Measurements from ENCODE around the gene KIF2C.
"Not testable (repeated sequence)": the region's sequence is repeated elsewhere in the genome, so short reads cannot be mapped to it uniquely, and the experiment has no call there.

Gene KIF2C

GRCh38 chr1:44757420-44757819, 17.8 kb downstream of the KIF2C start:
- DNase-seq (ENCODE audit: low read depth, low spot score): no peak
- H3K4me3 ChIP-seq (ENCODE audit: low read length): no peak overlapping the region

GRCh38 chr1:44759077-44759476, 19.4 kb downstream of the KIF2C start:
- DNase-seq (ENCODE audit: low read depth, low spot score): no peak
- H3K4me3 ChIP-seq (ENCODE audit: low read length): no peak overlapping the region

GRCh38 chr1:44760876-44761275, 21.2 kb downstream of the KIF2C start:
- H3K4me3 ChIP-seq (ENCODE audit: low read length): no peak overlapping the region
- no peak for DNase-seq (ENCODE audit: low read depth, low spot score)

- H3K4me3 ChIP-seq (ENCODE audit: low read length); DNase-seq (ENCODE audit: low read depth, low spot score): not testable (repeated sequence)
Observed at GRCh38 chr1:44766421-44766820, 26.8 kb downstream of the KIF2C start.

- peak within 1 kb of the TSS; percentile 98 for H3K4me3 ChIP-seq (ENCODE audit: low read length)
- peak; percentile 94 for DNase-seq (ENCODE audit: low read depth, low spot score)
Observed at GRCh38 chr1:44775078-44775929, 35.7 kb downstream of the KIF2C start, which contains the start of gene RPS8. Gene RPS8, plus strand, starts transcription at chr1:44775540. Its CDS starts 57 bp downstream, at chr1:44775597.

- peak overlapping the region; percentile 98 for H3K4me3 ChIP-seq (ENCODE audit: low read length)
- DNase-seq (ENCODE audit: low read depth, low spot score): no peak
Observed at GRCh38 chr1:44775930-44776729, 36.5 kb downstream of the KIF2C start.

- peak overlapping the region; percentile 98 for H3K4me3 ChIP-seq (ENCODE audit: low read length)
- DNase-seq (ENCODE audit: low read depth, low spot score): no peak
Observed at GRCh38 chr1:44776730-44777068, 37.1 kb downstream of the KIF2C start.

- no peak for DNase-seq (ENCODE audit: low read depth, low spot score)
- H3K4me3 ChIP-seq (ENCODE audit: low read length): no peak overlapping the region
Observed at GRCh38 chr1:44777547-44777946, 37.9 kb downstream of the KIF2C start.

GRCh38 chr1:44777969-44778635, 38.5 kb downstream of the KIF2C start:
- no peak overlapping the region for H3K4me3 ChIP-seq (ENCODE audit: low read length)
- no peak for DNase-seq (ENCODE audit: low read depth, low spot score)

GRCh38 chr1:44778705-44779576, 39.3 kb downstream of the KIF2C start:
- no peak overlapping the region for H3K4me3 ChIP-seq (ENCODE audit: low read length)
- no peak for DNase-seq (ENCODE audit: low read depth, low spot score)

GRCh38 chr1:44780583-44781121, 41.0 kb downstream of the KIF2C start:
- H3K4me3 ChIP-seq (ENCODE audit: low read length): no peak overlapping the region
- DNase-seq (ENCODE audit: low read depth, low spot score): no peak

GRCh38 chr1:44783697-44784093, 44.1 kb downstream of the KIF2C start:
- DNase-seq (ENCODE audit: low read depth, low spot score): no peak
- no peak overlapping the region for H3K4me3 ChIP-seq (ENCODE audit: low read length)

- DNase-seq (ENCODE audit: low read depth, low spot score): no peak
- no peak overlapping the region for H3K4me3 ChIP-seq (ENCODE audit: low read length)
Observed at GRCh38 chr1:44784094-44785028, 44.7 kb downstream of the KIF2C start.

GRCh38 chr1:44785029-44785380, 45.4 kb downstream of the KIF2C start:
- no peak overlapping the region for H3K4me3 ChIP-seq (ENCODE audit: low read length)
- no peak for DNase-seq (ENCODE audit: low read depth, low spot score)

GRCh38 chr1:44785501-44786137, 46.0 kb downstream of the KIF2C start:
- no peak overlapping the region for H3K4me3 ChIP-seq (ENCODE audit: low read length)

GRCh38 chr1:44786138-44786840, 46.7 kb downstream of the KIF2C start:
- H3K4me3 ChIP-seq (ENCODE audit: low read length): no peak overlapping the region
- DNase-seq (ENCODE audit: low read depth, low spot score): peak; percentile 43

More at GRCh38 chr1:44785501-44786137, 46.0 kb downstream of the KIF2C start:
- no peak for DNase-seq (ENCODE audit: low read depth, low spot score)
